ENCODE data around the gene MPDZ. TPM values are rescaled to one million over a fixed set of nuclear protein-coding genes. Genes with fewer than 3 reads are reported as not detected.

MPDZ gene
- total RNA-seq, 2 donors from 2014 or later: 2.3 to 8.1 TPM

- no peaks in the 10 kb centered on the region for H3K9me3 ChIP-seq
- no peaks in the 10 kb centered on the region for H3K4me1 ChIP-seq
- intact Hi-C loops (cut with DNase I): no loop called here
- no peak for DNase-seq
- no peaks in the 10 kb centered on the region for H3K36me3 ChIP-seq
- H3K27me3 ChIP-seq: no peaks in the 10 kb centered on the region
- no peak overlapping the region for H3K27ac ChIP-seq
- no peak overlapping the region for H3K9ac ChIP-seq (ENCODE audit: low read depth in 2 of 2, low read length in 2 of 2)
- TF ChIP-seq CTCF (IDR thresholded peaks at IDR 0.05): no peak
- H3K4me3 ChIP-seq: no peak overlapping the region
Observed at GRCh38 chr9:13264788-13265187, 14.7 kb downstream of the MPDZ start.

- no peaks in the 10 kb centered on the region for H3K36me3 ChIP-seq
- no peaks in the 10 kb centered on the region for H3K9me3 ChIP-seq
- H3K4me3 ChIP-seq: no peak overlapping the region
- no peak overlapping the region for H3K27ac ChIP-seq
- no peaks in the 10 kb centered on the region for H3K27me3 ChIP-seq
- intact Hi-C loops (cut with DNase I): no loop called here
- no peak for DNase-seq
- TF ChIP-seq CTCF (IDR thresholded peaks at IDR 0.05): no peak
- H3K4me1 ChIP-seq: no peaks in the 10 kb centered on the region
- no peak overlapping the region for H3K9ac ChIP-seq (ENCODE audit: low read depth in 2 of 2, low read length in 2 of 2)
Observed at GRCh38 chr9:13263511-13263910, 16.0 kb downstream of the MPDZ start.

- H3K9me3 ChIP-seq: no peaks in the 10 kb centered on the region
- H3K27ac ChIP-seq: no peak overlapping the region
- H3K4me3 ChIP-seq: no peak overlapping the region
- TF ChIP-seq CTCF (IDR thresholded peaks at IDR 0.05): no peak
- no peak for DNase-seq
- H3K9ac ChIP-seq (ENCODE audit: low read depth in 2 of 2, low read length in 2 of 2): no peak overlapping the region
- H3K27me3 ChIP-seq: no peaks in the 10 kb centered on the region
- no peaks in the 10 kb centered on the region for H3K36me3 ChIP-seq
- intact Hi-C loops (cut with DNase I): no loop called here
- no peaks in the 10 kb centered on the region for H3K4me1 ChIP-seq
Observed at GRCh38 chr9:13252852-13253251, 26.6 kb downstream of the MPDZ start.

GRCh38 chr9:13244181-13244580, 35.3 kb downstream of the MPDZ start:
- DNase-seq: no peak
- H3K27ac ChIP-seq: no peak overlapping the region
- H3K4me1 ChIP-seq: no peaks in the 10 kb centered on the region
- no peak for TF ChIP-seq CTCF (IDR thresholded peaks at IDR 0.05)
- no peaks in the 10 kb centered on the region for H3K27me3 ChIP-seq
- no peaks in the 10 kb centered on the region for H3K36me3 ChIP-seq
- intact Hi-C loops (cut with DNase I): no loop called here
- no peak overlapping the region for H3K4me3 ChIP-seq
- H3K9ac ChIP-seq (ENCODE audit: low read depth in 2 of 2, low read length in 2 of 2): no peak overlapping the region
- H3K9me3 ChIP-seq: no peaks in the 10 kb centered on the region

GRCh38 chr9:13241283-13241682, 38.2 kb downstream of the MPDZ start:
- H3K9me3 ChIP-seq: no peaks in the 10 kb centered on the region
- no peaks in the 10 kb centered on the region for H3K4me1 ChIP-seq
- no peak for TF ChIP-seq CTCF (IDR thresholded peaks at IDR 0.05)
- no peaks in the 10 kb centered on the region for H3K36me3 ChIP-seq
- H3K9ac ChIP-seq (ENCODE audit: low read depth in 2 of 2, low read length in 2 of 2): no peak overlapping the region
- H3K4me3 ChIP-seq: no peak overlapping the region
- H3K27ac ChIP-seq: no peak overlapping the region
- intact Hi-C loops (cut with DNase I): no loop called here
- no peak for DNase-seq
- no peaks in the 10 kb centered on the region for H3K27me3 ChIP-seq

GRCh38 chr9:13239660-13240059, 39.8 kb downstream of the MPDZ start:
- H3K36me3 ChIP-seq: no peaks in the 10 kb centered on the region
- intact Hi-C loops (cut with DNase I): no loop called here
- no peak overlapping the region for H3K27ac ChIP-seq
- H3K27me3 ChIP-seq: no peaks in the 10 kb centered on the region
- DNase-seq: no peak
- H3K9me3 ChIP-seq: no peaks in the 10 kb centered on the region
- no peaks in the 10 kb centered on the region for H3K4me1 ChIP-seq
- H3K9ac ChIP-seq (ENCODE audit: low read depth in 2 of 2, low read length in 2 of 2): no peak overlapping the region
- no peak overlapping the region for H3K4me3 ChIP-seq
- TF ChIP-seq CTCF (IDR thresholded peaks at IDR 0.05): no peak

Measured in colonic mucosa (tissue), 4 donors.